DOHH2 (cell line): ENCODE measurements around the gene MTCL1.

Experiments
- CTCF ChIP-seq: fragments of 200-600 bp; sonication (generic); IDR thresholded peaks from one replicate; pipeline ENCODE4 v1.5.1; 2014; ENCODE audit warnings: antibody characterized with exemption, mild to moderate bottlenecking, low read depth, low read length; ENCODE audit not compliant: poor library complexity, severe bottlenecking
- EZH2phosphoT487 ChIP-seq: fragments of 200-600 bp; sonication (generic); IDR thresholded peaks from 2 replicates; pipeline ENCODE4 v1.6.1; 2017; ENCODE audit warnings: borderline replicate concordance, mild to moderate bottlenecking, antibody characterized with exemption, low read length, moderate library complexity, mixed read lengths

GRCh38 chr18:8720141-8720540 is 14.8 kb downstream of the MTCL1 start:
- TF ChIP-seq CTCF (no peak), EZH2phosphoT487 (no peak)
